Natural killer cell (primary cell): ENCODE data around the gene RBP5. TPM values are rescaled to one million over a fixed set of nuclear protein-coding genes. Genes with fewer than 3 reads are reported as not detected.

Experiments used
- ATAC-seq, 3 donors: fragments of 150-1000 bp in 2 of 3; fragments of 200-7000 bp in 1 of 3; cut with Tn5 transposase; 1 replicate in 1 of 3; 2 replicates in 2 of 3; pipeline ENCODE4 v1.10.0; 2021; ENCODE audit warnings: mild to moderate bottlenecking in 2 of 3, moderate library complexity in 2 of 3
- DNase-seq, 2 donors: peaks; one replicate each; pipeline versions ENCODE4 v3.0.0 to v3.0.0-alpha.2; 2013 to 2021; ENCODE audit warnings: mixed read lengths in 1 of 2
- H3K27ac ChIP-seq: one replicate; pipeline ENCODE4 v1.5.1; 2013; ENCODE audit warnings: mild to moderate bottlenecking, low read length
- H3K27me3 ChIP-seq: one replicate; pipeline ENCODE4 v1.6.1; 2013; ENCODE audit warnings: low read length; ENCODE audit not compliant: control insufficient read depth, insufficient read depth
- H3K36me3 ChIP-seq: one replicate; pipeline ENCODE4 v1.6.1; 2013; ENCODE audit warnings: low read length; ENCODE audit not compliant: control insufficient read depth, insufficient read depth
- H3K4me1 ChIP-seq: one replicate; pipeline ENCODE4 v1.6.1; 2013; ENCODE audit warnings: low read length; ENCODE audit not compliant: control insufficient read depth, insufficient read depth
- H3K4me3 ChIP-seq: one replicate; pipeline ENCODE4 v1.5.1; 2013; ENCODE audit warnings: low read length
- H3K9me3 ChIP-seq: one replicate; pipeline ENCODE4 v1.6.1; 2013; ENCODE audit warnings: low read length; ENCODE audit not compliant: control insufficient read depth, insufficient read depth
- H3K27ac Mint-ChIP-seq, 2 donors: one replicate each; pipeline ENCODE4 v1.8.0; 2022; ENCODE audit warnings: mild to moderate bottlenecking in 2 of 2, mixed read lengths in 2 of 2, moderate library complexity in 1 of 2
- H3K27me3 Mint-ChIP-seq, 2 donors: one replicate each; pipeline ENCODE4 v1.8.0; 2022; ENCODE audit warnings: low read depth in 2 of 2, mixed read lengths in 2 of 2
- H3K36me3 Mint-ChIP-seq: one replicate; pipeline ENCODE4 v1.8.0; 2022; ENCODE audit warnings: mixed read lengths
- H3K4me1 Mint-ChIP-seq, 2 donors: one replicate each; pipeline ENCODE4 v1.8.0; 2022; ENCODE audit warnings: mixed read lengths in 2 of 2
- H3K4me3 Mint-ChIP-seq: one replicate; pipeline ENCODE4 v1.8.0; 2022; ENCODE audit warnings: mild to moderate bottlenecking, moderate library complexity, mixed read lengths
- H3K9me3 Mint-ChIP-seq, 2 donors: one replicate each; pipeline ENCODE4 v1.8.0; 2022; ENCODE audit warnings: mixed read lengths in 2 of 2
- WGBS: methylation state at CpG from one replicate; pipeline ENCODE4 v1.1.7; 2013; ENCODE audit warnings: missing lambda C conversion rate; ENCODE audit not compliant: insufficient coverage; 5-methylcytosine and 5-hydroxymethylcytosine counted together
- intact Hi-C: fragments of 100-400 bp; cut with micrococcal nuclease; formaldehyde crosslinking; loops from one replicate; pipeline ENCODE4 v1.14.2; 2022
- total RNA-seq, 4 donors: library from RNA; stranded (reverse); fragments of 120-200 nt in 1 of 4; gene quantifications; one replicate each; pipeline versions ENCODE4 v1.2.3 to v1.2.4, GENCODE V29; 2013 to 2022
- TF ChIP-seq, protein P1 (sequence below): fragments of 200-600 bp; IDR thresholded peaks from one replicate; pipeline ENCODE4 v1.8.0; 2022; ENCODE audit warnings: antibody characterized with exemption

Gene RBP5
- total RNA-seq, 3 donors from 2014 or later (not counting 1 experiment from before 2014, with no cell fraction given): not detected

GRCh38 chr12:7125632-7126227 lies 3.0 kb downstream of the RBP5 start:
- peaks cover 10% of the 10 kb centered on the region for H3K4me1 ChIP-seq
- ATAC-seq (no peak), DNase-seq (no peak)
- no peak overlapping the region for H3K4me3 ChIP-seq
- Mint-ChIP-seq H3K4me1 (peaks cover 12 to 23% of the 10 kb centered on the region in 2 donors), H3K4me3 (no peak overlapping the region), H3K9me3 (no peaks in the 10 kb centered on the region), H3K36me3 (no peaks in the 10 kb centered on the region), H3K27me3 (no peaks in the 10 kb centered on the region), H3K27ac (no peak overlapping the region)
- no peaks in the 10 kb centered on the region for H3K36me3 ChIP-seq
- TF ChIP-seq, protein P1, sequence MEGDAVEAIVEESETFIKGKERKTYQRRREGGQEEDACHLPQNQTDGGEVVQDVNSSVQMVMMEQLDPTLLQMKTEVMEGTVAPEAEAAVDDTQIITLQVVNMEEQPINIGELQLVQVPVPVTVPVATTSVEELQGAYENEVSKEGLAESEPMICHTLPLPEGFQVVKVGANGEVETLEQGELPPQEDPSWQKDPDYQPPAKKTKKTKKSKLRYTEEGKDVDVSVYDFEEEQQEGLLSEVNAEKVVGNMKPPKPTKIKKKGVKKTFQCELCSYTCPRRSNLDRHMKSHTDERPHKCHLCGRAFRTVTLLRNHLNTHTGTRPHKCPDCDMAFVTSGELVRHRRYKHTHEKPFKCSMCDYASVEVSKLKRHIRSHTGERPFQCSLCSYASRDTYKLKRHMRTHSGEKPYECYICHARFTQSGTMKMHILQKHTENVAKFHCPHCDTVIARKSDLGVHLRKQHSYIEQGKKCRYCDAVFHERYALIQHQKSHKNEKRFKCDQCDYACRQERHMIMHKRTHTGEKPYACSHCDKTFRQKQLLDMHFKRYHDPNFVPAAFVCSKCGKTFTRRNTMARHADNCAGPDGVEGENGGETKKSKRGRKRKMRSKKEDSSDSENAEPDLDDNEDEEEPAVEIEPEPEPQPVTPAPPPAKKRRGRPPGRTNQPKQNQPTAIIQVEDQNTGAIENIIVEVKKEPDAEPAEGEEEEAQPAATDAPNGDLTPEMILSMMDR: no peak
- intact Hi-C loops: no loop called here
- WGBS: 87% methylated on average over 4 of the region's 4 CpGs
- H3K9me3 ChIP-seq: no peaks in the 10 kb centered on the region
- H3K27me3 ChIP-seq: no peaks in the 10 kb centered on the region
- H3K27ac ChIP-seq: no peak overlapping the region

DNA sequence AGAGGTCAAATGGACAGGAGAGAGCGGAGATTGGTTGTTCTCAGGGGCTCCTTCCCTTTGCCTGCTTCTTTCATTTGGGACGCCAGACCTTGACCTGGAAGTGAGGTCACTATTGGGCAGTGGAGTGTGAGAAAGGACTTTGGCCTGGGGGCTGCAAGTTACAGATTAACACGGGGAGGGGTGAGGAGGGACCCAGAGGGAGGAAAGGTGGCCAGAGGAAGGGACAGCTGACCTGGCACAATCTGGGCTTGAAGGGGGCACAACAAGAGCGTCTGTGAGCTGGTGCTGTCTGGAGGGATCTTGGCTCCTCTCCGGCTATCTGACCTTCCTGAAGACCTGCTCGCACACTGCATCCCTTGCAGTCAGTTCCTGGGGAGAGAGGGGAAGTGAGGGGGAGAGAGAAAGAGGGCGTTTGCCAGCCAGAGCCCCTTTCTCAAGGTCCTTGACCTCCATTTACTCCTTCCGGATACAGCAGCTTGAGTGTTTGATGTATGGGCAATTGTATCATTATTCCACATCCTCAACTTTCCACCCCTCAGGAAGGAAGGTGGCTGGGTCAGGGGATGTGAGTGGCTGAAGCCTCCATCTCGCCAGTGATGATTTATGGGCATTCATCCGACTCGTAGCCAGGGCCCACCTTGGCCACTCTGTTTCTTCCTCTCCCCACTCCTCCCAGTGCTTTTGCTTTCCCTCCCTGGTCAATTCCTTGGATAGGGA lies 4.7 kb downstream of the RBP5 start:
- Histone ChIP-seq H3K27me3 (no peaks in the 10 kb centered on the region), H3K27ac (no peak overlapping the region), H3K36me3 (no peaks in the 10 kb centered on the region), H3K9me3 (no peaks in the 10 kb centered on the region), H3K4me1 (peaks cover under 1% of the 10 kb centered on the region), H3K4me3 (no peak overlapping the region)
- H3K27ac Mint-ChIP-seq: no peak overlapping the region
- H3K27me3 Mint-ChIP-seq: no peaks in the 10 kb centered on the region
- no peaks in the 10 kb centered on the region for H3K36me3 Mint-ChIP-seq
- intact Hi-C loops: no loop called here
- TF ChIP-seq, protein P1: no peak
- ATAC-seq (no peak), DNase-seq (no peak)
- H3K4me1 Mint-ChIP-seq: peaks cover 2 to 7% of the 10 kb centered on the region in 2 donors
- 65% methylated on average over 6 of the region's 11 CpGs for WGBS
- H3K9me3 Mint-ChIP-seq: no peaks in the 10 kb centered on the region
- H3K4me3 Mint-ChIP-seq: no peak overlapping the region

GRCh38 chr12:7122811-7123769 lies 5.6 kb downstream of the RBP5 start:
- Histone ChIP-seq H3K27ac (no peak overlapping the region), H3K27me3 (no peaks in the 10 kb centered on the region), H3K4me3 (no peak overlapping the region), H3K4me1 (no peaks in the 10 kb centered on the region), H3K36me3 (no peaks in the 10 kb centered on the region), H3K9me3 (no peaks in the 10 kb centered on the region)
- ATAC-seq (no peak), DNase-seq (no peak)
- H3K36me3 Mint-ChIP-seq: no peaks in the 10 kb centered on the region
- WGBS: 88% methylated on average over 7 of the region's 7 CpGs
- peak overlapping the region in 1 of 2 donors; percentile 3 for H3K27ac Mint-ChIP-seq
- no peak overlapping the region for H3K4me3 Mint-ChIP-seq
- H3K4me1 Mint-ChIP-seq: no peaks in the 10 kb centered on the region
- TF ChIP-seq, protein P1: no peak
- no peaks in the 10 kb centered on the region for H3K9me3 Mint-ChIP-seq
- intact Hi-C loops: no loop called here
- no peaks in the 10 kb centered on the region for H3K27me3 Mint-ChIP-seq
